H9 (cell line): ENCODE measurements around the gene WDR4. TPM values are rescaled to one million over a fixed set of nuclear protein-coding genes. Genes with fewer than 3 reads are reported as not detected.

Experiments used
- DNase-seq: peaks from one replicate; pipeline ENCODE4 v3.0.0-alpha.2; 2017
- H2AFZ ChIP-seq: one replicate; pipeline ENCODE4 v1.6.1; 2013; ENCODE audit warnings: mild to moderate bottlenecking, low read length, control low read depth, moderate library complexity
- H2AK5ac ChIP-seq: 2 replicates; pipeline ENCODE4 v1.6.1; 2013; ENCODE audit warnings: low read length, control low read depth, mixed read lengths; ENCODE audit not compliant: insufficient read length
- H2BK120ac ChIP-seq: one replicate; pipeline ENCODE4 v1.6.1; 2013; ENCODE audit warnings: low read depth, mild to moderate bottlenecking, low read length, control low read depth, inconsistent platforms; ENCODE audit not compliant: poor library complexity, severe bottlenecking
- H2BK12ac ChIP-seq: 2 replicates; pipeline ENCODE4 v1.6.1; 2013; ENCODE audit warnings: low read length, control low read depth, mixed read lengths, low read depth; ENCODE audit not compliant: insufficient read length
- H2BK15ac ChIP-seq: 2 replicates; pipeline ENCODE4 v1.6.1; 2013; ENCODE audit warnings: low read depth, low read length, control low read depth
- H2BK20ac ChIP-seq: one replicate; pipeline ENCODE4 v1.6.1; 2013; ENCODE audit warnings: low read depth, mild to moderate bottlenecking, low read length, control low read depth, inconsistent platforms; ENCODE audit not compliant: poor library complexity, severe bottlenecking
- H2BK5ac ChIP-seq: 2 replicates; pipeline ENCODE4 v1.6.1; 2013; ENCODE audit warnings: low read length, control low read depth, mixed read lengths; ENCODE audit not compliant: insufficient read length
- H3K14ac ChIP-seq: 2 replicates; pipeline ENCODE4 v1.6.1; 2013; ENCODE audit warnings: low read length, control low read depth; ENCODE audit not compliant: insufficient read depth
- H3K18ac ChIP-seq: 2 replicates; pipeline ENCODE4 v1.6.1; 2013; ENCODE audit warnings: low read depth, mild to moderate bottlenecking, mixed read lengths, low read length, control low read depth; ENCODE audit not compliant: insufficient read length
- H3K23ac ChIP-seq: 2 replicates; pipeline ENCODE4 v1.6.1; 2013; ENCODE audit warnings: low read length, control low read depth, mixed read lengths, low read depth; ENCODE audit not compliant: insufficient read length
- H3K23me2 ChIP-seq: 2 replicates; pipeline ENCODE4 v1.6.1; 2013; ENCODE audit warnings: low read depth, mild to moderate bottlenecking, mixed read lengths, low read length, control low read depth; ENCODE audit not compliant: insufficient read length, poor library complexity, severe bottlenecking
- H3K27ac ChIP-seq: 2 replicates; pipeline ENCODE4 v1.5.1; 2013; ENCODE audit warnings: low read length, control low read depth, mixed read lengths, low read depth; ENCODE audit not compliant: insufficient read length
- H3K27me3 ChIP-seq: 2 replicates; pipeline ENCODE4 v1.6.1; 2013; ENCODE audit warnings: low read length, control low read depth, inconsistent platforms; ENCODE audit not compliant: insufficient read depth
- H3K4ac ChIP-seq: 2 replicates; pipeline ENCODE4 v1.6.1; 2013; ENCODE audit warnings: low read depth, mild to moderate bottlenecking, control low read depth, inconsistent platforms, low read length, moderate library complexity
- H3K4me1 ChIP-seq: 2 replicates; pipeline ENCODE4 v1.6.1; 2013; ENCODE audit warnings: low read length, control low read depth, inconsistent platforms; ENCODE audit not compliant: insufficient read depth
- H3K4me2 ChIP-seq: 2 replicates; pipeline ENCODE4 v1.6.1; 2013; ENCODE audit warnings: low read length, control low read depth, mixed read lengths; ENCODE audit not compliant: insufficient read length, insufficient read depth
- H3K56ac ChIP-seq: 2 replicates; pipeline ENCODE4 v1.6.1; 2013; ENCODE audit warnings: low read depth, mild to moderate bottlenecking, mixed read lengths, low read length, control low read depth; ENCODE audit not compliant: insufficient read length
- H3K79me1 ChIP-seq: 2 replicates; pipeline ENCODE4 v1.6.1; 2013; ENCODE audit warnings: low read depth, mild to moderate bottlenecking, moderate library complexity, low read length, control low read depth, inconsistent platforms; ENCODE audit not compliant: insufficient read depth, poor library complexity, severe bottlenecking
- H3K79me2 ChIP-seq: 2 replicates; pipeline ENCODE4 v1.6.1; 2013; ENCODE audit warnings: low read length, control low read depth, inconsistent platforms; ENCODE audit not compliant: insufficient read depth
- H3K9ac ChIP-seq: 2 replicates; pipeline ENCODE4 v1.6.1; 2013; ENCODE audit warnings: low read length, control low read depth, mixed read lengths; ENCODE audit not compliant: insufficient read length; ENCODE audit errors: extremely low read depth
- H3K9me3 ChIP-seq: one replicate; pipeline ENCODE4 v1.6.1; 2013; ENCODE audit warnings: low read depth, low read length, inconsistent platforms; ENCODE audit not compliant: control insufficient read depth
- H3T11ph ChIP-seq: one replicate; pipeline ENCODE4 v1.6.1; 2013; ENCODE audit warnings: mild to moderate bottlenecking, low read length, control low read depth, inconsistent platforms
- H4K20me1 ChIP-seq: one replicate; pipeline ENCODE4 v1.6.1; 2013; ENCODE audit not compliant: control insufficient read depth, insufficient read length, insufficient read depth
- H4K5ac ChIP-seq: 2 replicates; pipeline ENCODE4 v1.6.1; 2013; ENCODE audit warnings: low read depth, mild to moderate bottlenecking, mixed read lengths, low read length, control low read depth; ENCODE audit not compliant: insufficient read length
- H4K8ac ChIP-seq: replicated peaks from 2 replicates; pipeline ENCODE4 v1.6.1; 2013; ENCODE audit warnings: low read length, control low read depth, mixed read lengths, low read depth; ENCODE audit not compliant: insufficient read length
- H4K91ac ChIP-seq: 2 replicates; pipeline ENCODE4 v1.6.1; 2013; ENCODE audit warnings: low read depth, mild to moderate bottlenecking, moderate library complexity, mixed read lengths, low read length, control low read depth; ENCODE audit not compliant: insufficient read length
- H3K27ac Mint-ChIP-seq, 3 experiments: 2 replicates in 2 of 3; 3 replicates in 1 of 3; pipeline ENCODE4 v1.8.0; 2020 to 2021; ENCODE audit warnings: mixed read lengths in 3 of 3, mild to moderate bottlenecking in 1 of 3, moderate library complexity in 1 of 3
- H3K27me3 Mint-ChIP-seq: 2 replicates; pipeline ENCODE4 v1.8.0; 2021; ENCODE audit warnings: low read depth, mild to moderate bottlenecking, moderate library complexity, mixed read lengths
- H3K36me3 Mint-ChIP-seq, 3 experiments: 2 replicates in 2 of 3; 3 replicates in 1 of 3; pipeline ENCODE4 v1.8.0; 2020 to 2021; ENCODE audit warnings: low read depth in 3 of 3, mixed read lengths in 3 of 3; ENCODE audit not compliant: insufficient read depth in 1 of 3
- H3K4me1 Mint-ChIP-seq, 2 experiments: 2 replicates each; pipeline ENCODE4 v1.8.0; 2020; ENCODE audit warnings: mixed read lengths in 2 of 2
- H3K4me3 Mint-ChIP-seq, 2 experiments: 2 replicates in 1 of 2; 3 replicates in 1 of 2; pipeline ENCODE4 v1.8.0; 2020 to 2021; ENCODE audit warnings: mild to moderate bottlenecking in 2 of 2, mixed read lengths in 2 of 2, moderate library complexity in 1 of 2
- H3K9me3 Mint-ChIP-seq, 2 experiments: 2 replicates in 1 of 2; 3 replicates in 1 of 2; pipeline ENCODE4 v1.8.0; 2020; ENCODE audit warnings: mild to moderate bottlenecking in 2 of 2, mixed read lengths in 2 of 2, moderate library complexity in 1 of 2
- WGBS: extraction: QIAGEN DNeasy Blood & Tissue Kit; methylation state at CpG from one replicate; pipeline ENCODE4 v1.1.7; 2013; ENCODE audit warnings: missing lambda C conversion rate, low lambda C conversion rate, mixed read lengths; ENCODE audit not compliant: insufficient read length; ENCODE audit errors: extremely low coverage; 5-methylcytosine and 5-hydroxymethylcytosine counted together
- total RNA-seq: library from RNA; stranded (reverse); gene quantifications from 2 replicates; pipeline ENCODE4 v1.2.1, GENCODE V29; 2021
- TF ChIP-seq, protein P1 (sequence below): fragments of 200-600 bp; sonication (generic); conservative IDR thresholded peaks from 3 replicates; pipeline ENCODE4 v1.8.0; 2021; ENCODE audit warnings: antibody characterized with exemption, mild to moderate bottlenecking

WDR4 gene
- total RNA-seq, 1 experiment from 2014 or later, result 54.4 TPM

DNA sequence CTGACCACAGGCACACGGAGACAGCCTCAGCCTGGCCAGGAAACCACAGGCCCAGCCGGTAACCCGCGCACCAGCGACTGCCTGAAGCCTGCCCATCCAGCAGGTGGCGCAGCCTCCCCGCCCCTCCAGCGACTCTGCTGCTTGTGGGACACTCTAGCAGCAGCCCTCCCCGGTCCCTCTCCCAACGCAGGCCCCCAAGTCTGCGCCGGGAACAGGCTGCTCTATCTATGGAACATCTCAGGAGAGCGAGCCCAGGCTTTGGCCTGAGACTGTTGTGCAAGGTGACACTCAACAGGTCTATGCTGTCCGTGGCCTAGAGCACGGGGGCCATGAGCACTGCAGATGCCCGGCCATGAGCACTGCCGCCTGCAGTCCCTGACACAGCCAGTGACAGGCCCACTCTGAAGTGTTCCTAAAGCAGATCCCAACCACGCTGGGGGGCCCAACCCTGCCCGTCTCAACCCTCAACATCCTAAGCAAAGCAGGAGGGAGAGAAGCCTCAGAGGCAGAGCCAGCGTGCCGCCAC is 28.4 kb downstream of the WDR4 start:
- no peak overlapping the region for H3K4me3 Mint-ChIP-seq
- no CpG with 5 or more reads among the region's 21 CpGs for WGBS
- Histone ChIP-seq H4K5ac (no peak overlapping the region), H4K20me1 (no peaks in the 10 kb centered on the region), H3K56ac (no peak overlapping the region), H3K27me3 (no peaks in the 10 kb centered on the region), H3K79me1 (peaks cover 3% of the 10 kb centered on the region), H4K8ac (no peak overlapping the region), H3K23ac (no peak overlapping the region), H4K91ac (no peak overlapping the region), H2BK120ac (no peak overlapping the region), H3T11ph (no peak overlapping the region), H3K79me2 (peaks cover 4% of the 10 kb centered on the region), H2BK15ac (no peak overlapping the region), H3K9me3 (no peaks in the 10 kb centered on the region), H3K27ac (no peak overlapping the region), H3K9ac (no peak overlapping the region), H2BK5ac (no peak overlapping the region), H3K18ac (no peak overlapping the region), H3K4me2 (no peak overlapping the region), H2BK12ac (no peak overlapping the region), H3K4ac (no peak overlapping the region), H2AK5ac (no peak overlapping the region), H2AFZ (no peak overlapping the region), H3K14ac (no peak overlapping the region), H3K4me1 (no peaks in the 10 kb centered on the region), H2BK20ac (no peak overlapping the region), H3K23me2 (no peaks in the 10 kb centered on the region)
- H3K4me1 Mint-ChIP-seq, result no peaks in the 10 kb centered on the region
- no peaks in the 10 kb centered on the region for H3K9me3 Mint-ChIP-seq
- TF ChIP-seq, protein P1, sequence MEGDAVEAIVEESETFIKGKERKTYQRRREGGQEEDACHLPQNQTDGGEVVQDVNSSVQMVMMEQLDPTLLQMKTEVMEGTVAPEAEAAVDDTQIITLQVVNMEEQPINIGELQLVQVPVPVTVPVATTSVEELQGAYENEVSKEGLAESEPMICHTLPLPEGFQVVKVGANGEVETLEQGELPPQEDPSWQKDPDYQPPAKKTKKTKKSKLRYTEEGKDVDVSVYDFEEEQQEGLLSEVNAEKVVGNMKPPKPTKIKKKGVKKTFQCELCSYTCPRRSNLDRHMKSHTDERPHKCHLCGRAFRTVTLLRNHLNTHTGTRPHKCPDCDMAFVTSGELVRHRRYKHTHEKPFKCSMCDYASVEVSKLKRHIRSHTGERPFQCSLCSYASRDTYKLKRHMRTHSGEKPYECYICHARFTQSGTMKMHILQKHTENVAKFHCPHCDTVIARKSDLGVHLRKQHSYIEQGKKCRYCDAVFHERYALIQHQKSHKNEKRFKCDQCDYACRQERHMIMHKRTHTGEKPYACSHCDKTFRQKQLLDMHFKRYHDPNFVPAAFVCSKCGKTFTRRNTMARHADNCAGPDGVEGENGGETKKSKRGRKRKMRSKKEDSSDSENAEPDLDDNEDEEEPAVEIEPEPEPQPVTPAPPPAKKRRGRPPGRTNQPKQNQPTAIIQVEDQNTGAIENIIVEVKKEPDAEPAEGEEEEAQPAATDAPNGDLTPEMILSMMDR, result peak; percentile 89
- no peaks in the 10 kb centered on the region for H3K27me3 Mint-ChIP-seq
- peak; percentile 82 for DNase-seq
- 0 out of 7 replicates have a peak overlapping the region, but pooled peaks of 1 of the 3 experiments have one; percentile 40 for H3K27ac Mint-ChIP-seq
- peaks cover 59 to 93% (median 91%) of the 10 kb centered on the region in 3 experiments for H3K36me3 Mint-ChIP-seq
